HepG2 (cell line): ENCODE results near the gene TBC1D2B. TPM values are rescaled to one million over a fixed set of nuclear protein-coding genes. Genes with fewer than 3 reads are reported as not detected.

Experiments
- ATAC-seq: fragments of 200-7000 bp; cut with Tn5 transposase; 3 replicates; pipeline ENCODE4 v1.9.1; 2020; ENCODE audit warnings: mild to moderate bottlenecking, moderate library complexity
- BruUV-seq: library from RNA; stranded (reverse); fragments of 400-500 nt; replicated peaks from 2 replicates; lab custom pipeline; 2021; lab: Mats Ljungman, UMichigan
- CTCF ChIA-PET: fragments of 300-600 bp; formaldehyde crosslinking; extraction: SDS; loops from one replicate; lab custom pipeline; 2021; ENCODE audit warnings: low total read pairs, inconsistent platforms, low intra/inter-chr PET ratio; lab: Yijun Ruan, JAX
- POLR2A ChIA-PET: fragments of 350-600 bp; sonication (Branson Sonifier 250); formaldehyde crosslinking; loops from one replicate; lab custom pipeline; 2020; ENCODE audit warnings: antibody characterized with exemption, inconsistent platforms; lab: Yijun Ruan, JAX
- DNase-seq: peaks from one replicate; pipeline ENCODE4 v3.0.0-alpha.2; 2015; ENCODE audit warnings: low spot score
- FAIRE-seq: peaks from 3 replicates; lab custom pipeline; 2011; peaks lifted over from hg19 to GRCh38; lab: Jason Lieb, UNC
- H2AFZ ChIP-seq: one replicate; pipeline ENCODE4 v1.6.1; 2011; ENCODE audit warnings: low read length, inconsistent platforms
- H3K27ac ChIP-seq: fragments of 300-600 bp; 3 replicates; pipeline ENCODE4 v1.8.0; 2011; ENCODE audit warnings: mixed run types, mild to moderate bottlenecking, mixed read lengths, low read length, inconsistent platforms; ENCODE audit not compliant: insufficient read depth; ENCODE audit errors: extremely low read length
- H3K27me3 ChIP-seq, 2 experiments: fragments of 200-600 bp in 1 of 2; 2 replicates in 1 of 2; 3 replicates in 1 of 2; pipeline versions ENCODE4 v1.6.0 to v1.8.0; 2011; ENCODE audit warnings: low read length in 2 of 2, mild to moderate bottlenecking in 2 of 2, moderate library complexity in 2 of 2, inconsistent platforms in 1 of 2; ENCODE audit not compliant: insufficient read depth in 2 of 2, control insufficient read depth in 1 of 2
- H3K36me3 ChIP-seq, 2 experiments: fragments of 200-600 bp in 1 of 2; replicated peaks in 1 of 2; 2 replicates in 1 of 2; 3 replicates in 1 of 2; pipeline versions ENCODE4 v1.5.1 to v1.8.0; 2011; ENCODE audit warnings: low read length in 2 of 2, inconsistent platforms in 1 of 2; ENCODE audit not compliant: insufficient read depth in 2 of 2, control insufficient read depth in 1 of 2
- H3K4me1 ChIP-seq: 2 replicates; pipeline ENCODE4 v1.5.1; 2012; ENCODE audit warnings: low read length, inconsistent platforms; ENCODE audit not compliant: insufficient read depth
- H3K4me2 ChIP-seq: 2 replicates; pipeline ENCODE4 v1.6.0; 2011; ENCODE audit warnings: low read depth, low read length, inconsistent platforms
- H3K4me3 ChIP-seq, 3 experiments: fragments of 200-600 bp in 1 of 3; sonication (generic), shearing (Covaris generic) in 1 of 3; replicated peaks in 1 of 3; 2 replicates each; pipeline ENCODE4 v1.5.1; 2011 to 2016; ENCODE audit warnings: low read length in 3 of 3, inconsistent platforms in 2 of 3, low read depth in 2 of 3, mild to moderate bottlenecking in 2 of 3, control low read depth in 1 of 3, mixed read lengths in 1 of 3; ENCODE audit not compliant: insufficient read depth in 1 of 3
- H3K79me2 ChIP-seq: one replicate; pipeline ENCODE4 v1.6.1; 2011; ENCODE audit warnings: low read length, inconsistent platforms; ENCODE audit not compliant: insufficient read depth
- H3K9ac ChIP-seq: 2 replicates; pipeline ENCODE4 v1.6.0; 2011; ENCODE audit warnings: mild to moderate bottlenecking, low read depth, low read length, inconsistent platforms; ENCODE audit not compliant: insufficient read depth
- H3K9me3 ChIP-seq: 2 replicates; pipeline ENCODE4 v1.5.1; 2012; ENCODE audit warnings: mild to moderate bottlenecking, low read length
- H4K20me1 ChIP-seq: 2 replicates; pipeline ENCODE4 v1.6.0; 2011; ENCODE audit warnings: inconsistent platforms, mild to moderate bottlenecking, low read length, moderate library complexity; ENCODE audit not compliant: insufficient read depth
- PAX8 ChIP-seq: sonication (generic); formaldehyde crosslinking; IDR thresholded peaks from 2 replicates; pipeline ENCODE4 v1.8.0; 2022; ENCODE audit warnings: mild to moderate bottlenecking, missing genetic modification reagents, borderline replicate concordance
- POGK ChIP-seq: sonication (generic); formaldehyde crosslinking; conservative IDR thresholded peaks from 2 replicates; pipeline ENCODE4 v1.8.0; 2022; ENCODE audit warnings: mild to moderate bottlenecking, moderate library complexity, missing genetic modification reagents
- ZMYM4 ChIP-seq: sonication (generic); formaldehyde crosslinking; IDR thresholded peaks from 2 replicates; pipeline ENCODE4 v1.8.1; 2023; ENCODE audit warnings: mild to moderate bottlenecking, missing genetic modification reagents
- ZNF430 ChIP-seq: sonication (generic); formaldehyde crosslinking; IDR thresholded peaks from 2 replicates; pipeline ENCODE4 v1.9.0; 2021; ENCODE audit warnings: mild to moderate bottlenecking, missing genetic modification reagents
- WGBS: methylation state at CpG from one replicate; pipeline ENCODE4 v1.1.6; 2017; ENCODE audit warnings: low lambda C conversion rate; 5-methylcytosine and 5-hydroxymethylcytosine counted together
- in situ Hi-C: cut with HindIII; loops from 2 replicates; pipeline ENCODE4 v1.10.0; 2017; ENCODE audit warnings: low pct_unique_long_range_greater_than_20kb; ENCODE audit not compliant: extremely low pct_ligation_motif_present
- intact Hi-C: fragments of 100-400 bp; cut with micrococcal nuclease; formaldehyde crosslinking; loops from one replicate; pipeline ENCODE4 v1.10.0; 2022; ENCODE audit not compliant: unreplicated experiment
- polyA plus RNA-seq, 8 experiments: library from polyadenylated mRNA; depleted of rRNA in 3 of 8; stranded (reverse) in 7 of 8; unstranded in 1 of 8; fragments of >200 nt; fragmentation: Illumina TruSeq in 4 of 8; extraction: Trizol in 4 of 8; gene quantifications; 2 replicates each; pipeline versions ENCODE4 v1.2.1 to v1.2.3, GENCODE V29; 2011 to 2016; ENCODE audit warnings: low read depth in 4 of 8, missing spikeins in 1 of 8, mixed read lengths in 1 of 8; ENCODE audit not compliant: insufficient read depth in 1 of 8
- total RNA-seq, 5 experiments: library from RNA; depleted of rRNA; stranded (reverse); fragments of >200 nt; fragmentation: Illumina TruSeq; extraction: Trizol; gene quantifications; 2 replicates each; pipeline ENCODE4 v1.2.3, GENCODE V29; 2016; ENCODE audit warnings: low read depth in 1 of 5
- TF ChIP-seq, protein P1 (sequence below): sonication (generic); formaldehyde crosslinking; IDR thresholded peaks from 2 replicates; pipeline ENCODE4 v1.4.0; 2020; ENCODE audit warnings: missing genetic modification reagents
- TF ChIP-seq, protein P2 (sequence below): sonication (generic); formaldehyde crosslinking; IDR thresholded peaks from 2 replicates; pipeline ENCODE4 v1.9.0; 2021; ENCODE audit warnings: missing genetic modification reagents, borderline replicate concordance

Gene TBC1D2B
- total and polyA plus RNA-seq, 2 of the 13 experiments (the other 11 are each of a cell fraction or from before 2014, with no cell fraction given), result 10.1 to 14.4 TPM

DNA sequence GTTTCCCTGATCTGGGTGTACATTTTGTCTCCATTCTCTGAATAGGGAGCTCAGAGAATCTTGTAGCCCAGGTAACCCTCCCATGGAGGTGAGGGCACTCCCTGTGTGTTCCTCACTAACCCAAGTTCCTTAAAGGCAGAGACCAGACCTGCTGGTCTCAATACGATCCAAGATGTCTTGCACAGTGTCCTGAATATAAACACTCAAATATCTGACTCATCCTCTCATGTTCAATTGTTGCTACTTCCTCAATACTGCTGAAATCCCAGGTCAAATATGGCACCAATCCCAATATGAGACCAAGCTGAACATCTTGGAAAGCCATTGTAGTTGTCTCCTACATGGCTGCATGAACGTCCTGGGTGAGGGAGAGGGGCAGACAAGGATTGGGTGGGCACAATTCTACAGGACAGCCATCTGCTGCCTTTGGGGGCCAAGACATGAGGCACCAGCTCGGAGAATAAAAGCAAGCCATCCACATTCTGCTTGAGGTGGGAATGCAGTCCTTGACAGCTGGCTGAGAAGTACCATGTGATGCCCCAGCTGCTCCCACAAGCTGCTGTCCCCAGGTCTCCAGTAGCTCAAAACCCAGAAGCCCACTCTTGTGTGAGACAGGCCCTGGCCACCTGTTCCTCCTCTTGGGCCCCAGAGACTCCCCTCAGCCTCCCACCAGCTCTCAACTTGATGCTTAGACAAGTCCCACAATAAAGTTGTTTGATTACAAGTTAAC lies 18.2 kb downstream of the TBC1D2B start (continued):
- no peak for TF ChIP-seq POGK (CRISPR knock-in tag)
- TF ChIP-seq, protein P1, sequence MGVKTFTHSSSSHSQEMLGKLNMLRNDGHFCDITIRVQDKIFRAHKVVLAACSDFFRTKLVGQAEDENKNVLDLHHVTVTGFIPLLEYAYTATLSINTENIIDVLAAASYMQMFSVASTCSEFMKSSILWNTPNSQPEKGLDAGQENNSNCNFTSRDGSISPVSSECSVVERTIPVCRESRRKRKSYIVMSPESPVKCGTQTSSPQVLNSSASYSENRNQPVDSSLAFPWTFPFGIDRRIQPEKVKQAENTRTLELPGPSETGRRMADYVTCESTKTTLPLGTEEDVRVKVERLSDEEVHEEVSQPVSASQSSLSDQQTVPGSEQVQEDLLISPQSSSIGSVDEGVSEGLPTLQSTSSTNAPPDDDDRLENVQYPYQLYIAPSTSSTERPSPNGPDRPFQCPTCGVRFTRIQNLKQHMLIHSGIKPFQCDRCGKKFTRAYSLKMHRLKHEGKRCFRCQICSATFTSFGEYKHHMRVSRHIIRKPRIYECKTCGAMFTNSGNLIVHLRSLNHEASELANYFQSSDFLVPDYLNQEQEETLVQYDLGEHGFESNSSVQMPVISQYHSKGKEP, result no peak
- TF ChIP-seq, protein P2, sequence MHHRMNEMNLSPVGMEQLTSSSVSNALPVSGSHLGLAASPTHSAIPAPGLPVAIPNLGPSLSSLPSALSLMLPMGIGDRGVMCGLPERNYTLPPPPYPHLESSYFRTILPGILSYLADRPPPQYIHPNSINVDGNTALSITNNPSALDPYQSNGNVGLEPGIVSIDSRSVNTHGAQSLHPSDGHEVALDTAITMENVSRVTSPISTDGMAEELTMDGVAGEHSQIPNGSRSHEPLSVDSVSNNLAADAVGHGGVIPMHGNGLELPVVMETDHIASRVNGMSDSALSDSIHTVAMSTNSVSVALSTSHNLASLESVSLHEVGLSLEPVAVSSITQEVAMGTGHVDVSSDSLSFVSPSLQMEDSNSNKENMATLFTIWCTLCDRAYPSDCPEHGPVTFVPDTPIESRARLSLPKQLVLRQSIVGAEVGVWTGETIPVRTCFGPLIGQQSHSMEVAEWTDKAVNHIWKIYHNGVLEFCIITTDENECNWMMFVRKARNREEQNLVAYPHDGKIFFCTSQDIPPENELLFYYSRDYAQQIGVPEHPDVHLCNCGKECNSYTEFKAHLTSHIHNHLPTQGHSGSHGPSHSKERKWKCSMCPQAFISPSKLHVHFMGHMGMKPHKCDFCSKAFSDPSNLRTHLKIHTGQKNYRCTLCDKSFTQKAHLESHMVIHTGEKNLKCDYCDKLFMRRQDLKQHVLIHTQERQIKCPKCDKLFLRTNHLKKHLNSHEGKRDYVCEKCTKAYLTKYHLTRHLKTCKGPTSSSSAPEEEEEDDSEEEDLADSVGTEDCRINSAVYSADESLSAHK (CRISPR knock-in tag), result no peak
- no peak for TF ChIP-seq ZNF430 (CRISPR knock-in tag)

DNA sequence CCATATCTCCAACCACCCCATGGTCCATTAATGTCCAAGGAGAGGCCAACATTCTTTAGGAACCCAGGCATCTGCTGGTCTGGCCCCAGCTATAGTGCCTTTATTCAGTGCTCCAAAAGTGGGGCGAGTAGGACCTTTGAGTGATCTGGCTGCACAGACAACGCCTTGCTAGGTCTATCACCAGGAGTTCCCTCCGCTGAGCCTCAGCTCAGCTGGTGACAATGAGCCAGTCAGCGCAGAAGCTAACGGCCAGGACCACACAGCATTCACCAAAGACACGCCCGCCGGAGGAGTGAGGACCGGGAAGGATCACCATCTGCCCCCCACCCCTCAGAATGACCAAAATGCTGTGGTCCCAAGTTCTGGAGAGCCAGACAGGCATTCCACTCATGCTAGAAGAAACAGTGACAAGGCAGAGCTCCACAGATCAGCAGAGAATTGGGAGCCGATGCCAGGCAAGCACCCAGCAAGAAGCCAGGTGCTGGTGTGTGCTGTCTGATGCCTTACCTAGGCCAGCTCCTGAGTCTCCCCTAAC lies 19.0 kb downstream of the TBC1D2B start:
- TF ChIP-seq PAX8 (CRISPR knock-in tag) (no peak), ZMYM4 (CRISPR knock-in tag) (no peak)
- H3K36me3 ChIP-seq, result peaks cover 1% of the 10 kb centered on the region in 2 experiments; a peak in 2 of 5 replicates
- ChIA-PET CTCF (no interaction called here), POLR2A (no interaction called here)
- peaks cover 52% of the 10 kb centered on the region for H3K4me1 ChIP-seq
- ATAC-seq (no peak), FAIRE-seq (no peak), DNase-seq (no peak)
- H3K9me3 ChIP-seq, result no peaks in the 10 kb centered on the region
- no peak overlapping the region for H3K4me3 ChIP-seq
- no peak overlapping the region for H3K4me2 ChIP-seq
- no peak overlapping the region for H3K9ac ChIP-seq
- peaks cover 48% of the 10 kb centered on the region for H3K79me2 ChIP-seq
- no peaks in the 10 kb centered on the region for H3K27me3 ChIP-seq
- H3K27ac ChIP-seq, result no peak overlapping the region
- WGBS, result 95% methylated on average over 9 of the region's 10 CpGs
- no TSS peak for BruUV-seq
- in situ Hi-C loops, result no loop called here
- peaks cover 4% of the 10 kb centered on the region; the same call in 1 of the 2 replicates for H4K20me1 ChIP-seq
- no peak overlapping the region for H2AFZ ChIP-seq
- intact Hi-C loops, result no loop called here
